Measurements from ENCODE around the gene LCMT1.

DNA sequence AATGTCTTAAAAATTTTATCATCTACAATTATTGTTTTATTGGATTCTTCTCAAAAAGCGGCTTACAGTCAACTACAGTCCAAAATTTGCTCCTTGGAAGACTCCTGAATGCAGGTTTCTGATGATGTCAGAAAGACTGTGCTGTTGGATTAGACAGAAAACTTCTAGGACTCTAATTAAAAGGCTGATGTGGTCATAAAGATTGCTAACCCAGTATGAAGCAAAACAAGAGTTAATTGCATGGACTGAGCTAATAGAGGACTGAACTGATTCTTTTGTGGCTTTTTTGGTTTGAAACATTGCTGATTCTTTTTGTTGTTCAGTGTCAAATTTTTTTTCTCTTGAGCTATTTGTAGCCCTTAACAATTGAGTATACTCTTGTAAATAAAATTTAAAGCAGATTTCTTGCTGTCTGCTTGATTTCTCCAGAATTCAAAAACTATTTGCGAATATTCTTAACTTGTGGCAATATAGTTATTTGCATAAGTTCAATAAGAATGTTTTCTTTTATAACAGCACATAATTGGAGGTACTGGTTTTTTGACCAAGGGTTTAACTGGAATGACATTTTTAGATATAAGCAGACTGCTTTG, 33.1 kb upstream of the LCMT1 start:
- TF ChIP-seq, protein P1, sequence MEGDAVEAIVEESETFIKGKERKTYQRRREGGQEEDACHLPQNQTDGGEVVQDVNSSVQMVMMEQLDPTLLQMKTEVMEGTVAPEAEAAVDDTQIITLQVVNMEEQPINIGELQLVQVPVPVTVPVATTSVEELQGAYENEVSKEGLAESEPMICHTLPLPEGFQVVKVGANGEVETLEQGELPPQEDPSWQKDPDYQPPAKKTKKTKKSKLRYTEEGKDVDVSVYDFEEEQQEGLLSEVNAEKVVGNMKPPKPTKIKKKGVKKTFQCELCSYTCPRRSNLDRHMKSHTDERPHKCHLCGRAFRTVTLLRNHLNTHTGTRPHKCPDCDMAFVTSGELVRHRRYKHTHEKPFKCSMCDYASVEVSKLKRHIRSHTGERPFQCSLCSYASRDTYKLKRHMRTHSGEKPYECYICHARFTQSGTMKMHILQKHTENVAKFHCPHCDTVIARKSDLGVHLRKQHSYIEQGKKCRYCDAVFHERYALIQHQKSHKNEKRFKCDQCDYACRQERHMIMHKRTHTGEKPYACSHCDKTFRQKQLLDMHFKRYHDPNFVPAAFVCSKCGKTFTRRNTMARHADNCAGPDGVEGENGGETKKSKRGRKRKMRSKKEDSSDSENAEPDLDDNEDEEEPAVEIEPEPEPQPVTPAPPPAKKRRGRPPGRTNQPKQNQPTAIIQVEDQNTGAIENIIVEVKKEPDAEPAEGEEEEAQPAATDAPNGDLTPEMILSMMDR (IDR thresholded peaks at IDR 0.05; ENCODE audit: low read depth, low read length): no peak
- TF ChIP-seq EZH2phosphoT487 (IDR thresholded peaks at IDR 0.05; ENCODE audit: low read depth): no peak

All from OCI-LY3 (cell line).